Esophagus squamous epithelium (tissue), 5 donors: ENCODE measurements around the gene SEPTIN2. TPM values are rescaled to one million over a fixed set of nuclear protein-coding genes. Genes with fewer than 3 reads are reported as not detected.
A peak's percentile ranks its signal among the peaks of the same experiment; 100 is the strongest.
"Not testable (repeated sequence)": the region's sequence is repeated elsewhere in the genome, so short reads cannot be mapped to it uniquely, and the experiment has no call there.

Source experiments
- DNase-seq: peaks from one replicate; lab custom pipeline; 2025; lab: John Stamatoyannopoulos, UW
- H3K27ac ChIP-seq, 4 donors: fragments of 200-600 bp; sonication (generic); one replicate each; pipeline ENCODE4 v1.5.1; 2016 to 2019; ENCODE audit warnings: mild to moderate bottlenecking in 1 of 4
- H3K27me3 ChIP-seq, 4 donors: fragments of 200-600 bp; sonication (generic); 1 replicate in 3 of 4; 2 replicates in 1 of 4; pipeline versions ENCODE4 v1.5.1 to v1.6.0; 2017 to 2021; ENCODE audit warnings: antibody characterized with exemption in 1 of 4
- H3K36me3 ChIP-seq, 3 donors: fragments of 200-600 bp; sonication (generic); one replicate each; pipeline ENCODE4 v1.5.1; 2016 to 2019
- H3K4me1 ChIP-seq, 3 donors: fragments of 200-600 bp; sonication (generic); one replicate each; pipeline ENCODE4 v1.5.1; 2017 to 2019
- H3K4me3 ChIP-seq, 4 donors: fragments of 200-600 bp; sonication (generic); 1 replicate in 3 of 4; 2 replicates in 1 of 4; pipeline ENCODE4 v1.5.1; 2016 to 2019; ENCODE audit warnings: mild to moderate bottlenecking in 2 of 4, moderate library complexity in 1 of 4
- H3K9me3 ChIP-seq, 3 donors: fragments of 200-600 bp; sonication (generic); one replicate each; pipeline ENCODE4 v1.5.1; 2016 to 2019
- POLR2A ChIP-seq, 4 donors: fragments of 450-650 bp; IDR thresholded peaks; one replicate each; pipeline ENCODE4 v1.6.1; 2017; ENCODE audit warnings: antibody characterized with exemption in 4 of 4, mild to moderate bottlenecking in 4 of 4, moderate library complexity in 3 of 4
- WGBS, 2 donors: methylation state at CpG; one replicate each; pipeline ENCODE4 v1.1.5; 2018; 5-methylcytosine and 5-hydroxymethylcytosine counted together
- intact Hi-C: fragments of 100-400 bp; cut with DNase I; formaldehyde crosslinking; loops from one replicate; pipeline ENCODE4 v1.15.0; 2022
- total RNA-seq, 4 donors: library from RNA; depleted of rRNA; stranded (reverse); fragments of >200 nt; gene quantifications; one replicate each; pipeline ENCODE4 v1.1.0, GENCODE V29; 2016
- TF ChIP-seq, protein P1 (sequence below), 6 experiments: fragments of 450-650 bp in 4 of 6; fragments of 200-600 bp in 2 of 6; sonication (generic) in 2 of 6; IDR thresholded peaks; one replicate each; pipeline ENCODE4 v1.5.1; 2016 to 2019; ENCODE audit warnings: antibody characterized with exemption in 6 of 6, mild to moderate bottlenecking in 4 of 6, moderate library complexity in 4 of 6
- donor health status: DM: yes; HTN: yes; CAD: no.

The SEPTIN2 gene
- total RNA-seq, 4 donors from 2014 or later, result 95.9 to 236 (median 185) TPM

DNA sequence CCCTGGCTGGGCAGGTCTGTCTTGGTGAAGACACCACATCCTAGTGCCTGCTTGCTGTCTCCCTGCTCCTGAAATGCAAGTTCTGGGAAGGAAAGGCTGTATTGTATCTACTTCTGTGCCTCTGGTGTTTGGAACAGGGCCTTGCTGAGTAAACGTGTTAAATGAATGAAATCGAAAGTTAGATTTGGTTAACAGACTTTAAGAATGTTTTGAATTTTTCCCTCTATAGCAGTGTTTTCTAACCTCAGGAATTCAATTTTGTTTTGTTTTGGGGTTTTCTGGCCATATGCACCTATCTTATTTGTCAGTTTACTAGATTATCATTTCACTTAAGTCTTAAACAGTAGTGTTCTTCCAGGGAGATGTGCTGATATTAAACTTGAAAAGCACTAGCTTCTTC is 61.1 kb downstream of the SEPTIN2 start:
- Histone ChIP-seq H3K4me3 (no peak overlapping the region), H3K9me3 (no peaks in the 10 kb centered on the region), H3K27me3 (no peaks in the 10 kb centered on the region), H3K4me1 (peaks cover 4 to 60% (median 12%) of the 10 kb centered on the region in 3 donors), H3K36me3 (peaks cover 0 to 41% (median 4%) of the 10 kb centered on the region in 3 donors), H3K27ac (no peak overlapping the region)
- no peak for DNase-seq
- TF ChIP-seq, protein P1, sequence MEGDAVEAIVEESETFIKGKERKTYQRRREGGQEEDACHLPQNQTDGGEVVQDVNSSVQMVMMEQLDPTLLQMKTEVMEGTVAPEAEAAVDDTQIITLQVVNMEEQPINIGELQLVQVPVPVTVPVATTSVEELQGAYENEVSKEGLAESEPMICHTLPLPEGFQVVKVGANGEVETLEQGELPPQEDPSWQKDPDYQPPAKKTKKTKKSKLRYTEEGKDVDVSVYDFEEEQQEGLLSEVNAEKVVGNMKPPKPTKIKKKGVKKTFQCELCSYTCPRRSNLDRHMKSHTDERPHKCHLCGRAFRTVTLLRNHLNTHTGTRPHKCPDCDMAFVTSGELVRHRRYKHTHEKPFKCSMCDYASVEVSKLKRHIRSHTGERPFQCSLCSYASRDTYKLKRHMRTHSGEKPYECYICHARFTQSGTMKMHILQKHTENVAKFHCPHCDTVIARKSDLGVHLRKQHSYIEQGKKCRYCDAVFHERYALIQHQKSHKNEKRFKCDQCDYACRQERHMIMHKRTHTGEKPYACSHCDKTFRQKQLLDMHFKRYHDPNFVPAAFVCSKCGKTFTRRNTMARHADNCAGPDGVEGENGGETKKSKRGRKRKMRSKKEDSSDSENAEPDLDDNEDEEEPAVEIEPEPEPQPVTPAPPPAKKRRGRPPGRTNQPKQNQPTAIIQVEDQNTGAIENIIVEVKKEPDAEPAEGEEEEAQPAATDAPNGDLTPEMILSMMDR (IDR thresholded peaks at IDR 0.05), result no peak
- no peak for TF ChIP-seq POLR2A (IDR thresholded peaks at IDR 0.05)
- WGBS, 2 donors, result 38 to 47% methylated on average over 2 of the region's 2 CpGs
- intact Hi-C loops, result no loop called here

DNA sequence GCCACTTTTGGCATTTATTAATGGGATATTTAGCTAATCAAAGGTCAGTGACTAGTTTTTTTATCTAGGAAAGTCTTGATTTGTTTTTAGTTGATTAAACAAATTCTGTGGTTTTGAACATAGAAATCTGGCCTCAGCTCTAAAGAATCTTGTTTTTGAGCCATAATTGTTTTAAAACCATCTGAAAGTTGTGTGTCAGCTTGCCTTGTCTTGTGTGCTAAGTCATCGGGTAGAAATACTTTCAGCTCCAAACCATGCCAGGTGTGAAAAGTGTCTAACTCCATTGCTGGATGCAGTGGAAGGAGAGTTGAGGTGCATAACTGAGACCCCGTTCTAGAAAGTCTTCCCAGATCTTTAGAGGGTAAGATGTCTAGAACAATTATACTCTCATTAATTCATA is 63.1 kb downstream of the SEPTIN2 start:
- 18 to 44% methylated on average over 2 of the region's 2 CpGs for WGBS, 2 donors
- DNase-seq, result no peak
- H3K9me3 ChIP-seq, result no peaks in the 10 kb centered on the region
- peaks cover 0 to 49% (median 0%) of the 10 kb centered on the region in 3 donors for H3K36me3 ChIP-seq
- no peak overlapping the region for H3K4me3 ChIP-seq
- no peak for TF ChIP-seq POLR2A (IDR thresholded peaks at IDR 0.05)
- TF ChIP-seq, protein P1 (IDR thresholded peaks at IDR 0.05), result no peak
- H3K4me1 ChIP-seq, result peaks cover 0 to 42% (median 12%) of the 10 kb centered on the region in 3 donors
- peak overlapping the region in 2 of 4 donors; percentile 0 to 25 for H3K27ac ChIP-seq
- intact Hi-C loops, result no loop called here
- H3K27me3 ChIP-seq, result no peaks in the 10 kb centered on the region

DNA sequence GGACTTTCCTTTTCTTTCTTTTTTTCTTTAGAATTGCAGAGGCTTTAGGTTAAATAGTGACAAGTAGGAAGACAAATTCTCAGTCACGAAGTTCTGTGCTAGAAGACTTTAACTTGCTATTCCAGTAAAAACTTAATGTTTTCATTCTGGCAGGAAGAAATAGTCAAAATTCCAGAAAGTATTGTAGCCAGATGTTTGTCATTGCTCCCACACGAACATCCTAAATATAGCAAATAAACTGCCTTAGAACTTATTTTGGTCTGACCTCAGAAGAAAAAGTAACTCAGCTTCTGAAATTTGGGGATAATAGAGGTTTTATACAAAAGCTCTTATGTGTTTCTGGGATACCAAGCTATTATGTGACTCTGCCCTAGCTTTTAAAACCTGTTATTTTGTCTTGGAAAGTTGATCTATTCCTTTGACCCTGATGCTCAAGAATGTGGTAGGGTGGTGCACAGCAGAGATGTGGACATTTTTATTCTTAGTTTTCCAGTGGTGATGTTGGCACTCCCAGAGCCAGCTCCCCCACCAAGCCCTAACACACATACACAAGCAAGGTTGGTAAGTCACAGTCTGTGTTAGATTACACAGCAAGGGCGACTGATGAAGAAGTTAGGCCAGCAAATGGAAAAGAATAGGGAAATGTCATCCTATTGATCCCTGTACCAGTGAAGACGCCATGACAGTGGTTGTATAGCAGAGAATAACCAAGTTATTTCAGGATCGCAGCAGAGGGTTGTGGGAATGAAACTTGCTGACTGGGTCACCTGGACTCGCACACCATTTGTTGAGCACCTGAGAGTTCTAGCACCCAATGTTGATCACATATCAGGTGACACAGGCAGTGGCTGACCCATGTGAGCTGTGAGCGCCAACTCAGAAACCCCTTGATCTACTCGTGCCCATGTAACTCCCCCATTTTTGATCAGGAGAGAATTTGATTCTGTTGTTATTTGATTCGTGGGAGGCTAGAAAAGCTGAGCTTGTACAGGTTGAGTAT is 64.1 kb downstream of the SEPTIN2 start:
- TF ChIP-seq, protein P1 (IDR thresholded peaks at IDR 0.05), result no peak
- no peak for TF ChIP-seq POLR2A (IDR thresholded peaks at IDR 0.05)
- Histone ChIP-seq H3K27me3 (no peaks in the 10 kb centered on the region), H3K27ac (peak overlapping the region in 2 of 4 donors; percentile 42 to 53), H3K9me3 (no peaks in the 10 kb centered on the region), H3K36me3 (peaks cover 0 to 40% (median 0%) of the 10 kb centered on the region in 3 donors), H3K4me3 (no peak overlapping the region), H3K4me1 (peaks cover 0 to 32% (median 11%) of the 10 kb centered on the region in 3 donors)
- 82 to 83% methylated on average over 9 of the region's 9 CpGs for WGBS, 2 donors
- intact Hi-C loops, result no loop called here
- no peak for DNase-seq

DNA sequence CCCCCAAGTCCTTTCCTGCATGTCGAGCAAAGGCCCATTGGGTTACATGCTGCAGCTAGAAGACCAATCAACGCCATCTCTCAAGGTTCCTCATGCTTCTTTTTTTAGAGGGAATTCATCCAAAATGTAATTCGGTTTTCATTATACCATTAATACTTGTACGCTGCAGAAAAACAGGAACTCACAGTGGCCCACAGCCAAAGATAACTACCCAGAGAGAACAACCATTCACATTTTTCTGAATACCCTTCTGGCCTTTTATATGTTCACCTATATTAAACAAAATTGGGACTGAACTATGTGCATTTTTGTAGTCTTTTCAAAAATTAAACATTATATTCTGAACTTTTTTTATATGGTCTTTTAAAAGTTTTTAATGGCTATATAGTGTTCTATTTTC is 66.1 kb downstream of the SEPTIN2 start:
- Histone ChIP-seq H3K27me3 (no peaks in the 10 kb centered on the region), H3K9me3 (no peaks in the 10 kb centered on the region), H3K4me1 (peaks cover 0 to 26% (median 8%) of the 10 kb centered on the region in 3 donors), H3K36me3 (peaks cover 0 to 22% (median 0%) of the 10 kb centered on the region in 3 donors), H3K4me3 (no peak overlapping the region), H3K27ac (no peak overlapping the region)
- intact Hi-C loops, result no loop called here
- 49 to 73% methylated on average over 4 of the region's 4 CpGs for WGBS, 2 donors
- no peak for DNase-seq
- no peak for TF ChIP-seq POLR2A (IDR thresholded peaks at IDR 0.05)
- TF ChIP-seq, protein P1 (IDR thresholded peaks at IDR 0.05), result no peak

DNA sequence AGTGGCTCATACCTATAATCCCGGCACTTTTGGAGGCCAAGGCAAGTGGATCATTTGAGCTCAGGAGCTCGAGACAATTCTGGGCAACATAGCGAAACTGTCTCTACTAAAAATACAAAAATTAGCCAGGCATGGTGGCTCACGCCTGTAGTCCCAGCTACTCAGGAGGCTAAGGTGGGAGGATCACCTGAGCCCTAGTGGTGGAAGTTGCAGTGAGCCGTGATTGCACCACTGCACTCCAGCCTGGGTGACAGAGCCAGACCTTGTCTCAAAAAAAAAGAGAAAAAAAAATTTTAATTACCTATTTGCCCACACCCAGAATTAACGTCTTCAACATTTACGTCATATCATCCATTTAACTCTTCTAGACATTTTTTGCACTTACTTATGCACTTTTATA is 69.7 kb downstream of the SEPTIN2 start:
- intact Hi-C loops, H3K9me3 ChIP-seq, H3K4me3 ChIP-seq, H3K27ac ChIP-seq, DNase-seq, H3K27me3 ChIP-seq: not testable (repeated sequence)
- H3K36me3 ChIP-seq, result peaks cover 0 to 17% (median 0%) of the 10 kb centered on the region in 3 donors
- WGBS, 2 donors, result 94 to 99% methylated on average over 7 of the region's 7 CpGs
- H3K4me1 ChIP-seq, result peaks cover 0 to 22% (median 5%) of the 10 kb centered on the region in 3 donors
